Cardiac fibroblast (primary cell): ENCODE results near the gene CSAG1.
"Not testable (repeated sequence)": the region's sequence is repeated elsewhere in the genome, so short reads cannot be mapped to it uniquely, and the experiment has no call there.

Experiments
- DNase-seq, 2 donors: peaks; one replicate each; pipeline versions ENCODE4 v3.0.0 to v3.0.0-alpha.2; 2010; ENCODE audit warnings: low read depth in 2 of 2
- H3K4me3 ChIP-seq, 2 donors: replicated peaks in 1 of 2; 1 replicate in 1 of 2; 2 replicates in 1 of 2; pipeline ENCODE4 v1.5.1; 2011; ENCODE audit warnings: low read depth in 2 of 2, low read length in 2 of 2, mild to moderate bottlenecking in 2 of 2, moderate library complexity in 1 of 2
- CTCF ChIP-seq: IDR thresholded peaks from one replicate; pipeline ENCODE4 v1.5.1; 2011; ENCODE audit warnings: low read depth, mild to moderate bottlenecking, low read length, inconsistent platforms

Gene CSAG1

GRCh38 chrX:152733261-152733975 lies at the start of gene CSAG1, which contains the start of gene MAGEA12:
Gene CSAG1 (minus strand): TSS chrX:152733721. CDS start chrX:152732460, 1,261 bp downstream.
Gene MAGEA12 (plus strand): TSS chrX:152733757. CDS start chrX:152736162, 2,405 bp downstream.
- no peak within 1 kb of the TSS for H3K4me3 ChIP-seq
- DNase-seq, result no peak
- no peak for TF ChIP-seq CTCF

GRCh38 chrX:152769549-152770289 lies 36.2 kb upstream of the CSAG1 start, which contains the start of gene MAGEA6:
Gene MAGEA6 (minus strand): TSS chrX:152769689. CDS start chrX:152767650, 2,039 bp downstream.
- H3K4me3 ChIP-seq, DNase-seq: not testable (repeated sequence)

- not testable (repeated sequence) for DNase-seq, H3K4me3 ChIP-seq
These were observed 33.0 kb upstream of the CSAG1 start for GRCh38 chrX:152766562-152766961.

- not testable (repeated sequence) for DNase-seq, H3K4me3 ChIP-seq
These were observed 28.1 kb upstream of the CSAG1 start for GRCh38 chrX:152761582-152761981.

- not testable (repeated sequence) for DNase-seq
These were observed 26.0 kb upstream of the CSAG1 start for GRCh38 chrX:152759544-152759943.

GRCh38 chrX:152758918-152759317 lies 25.4 kb upstream of the CSAG1 start, which contains the start of gene CSAG3:
Gene CSAG3 (plus strand): TSS chrX:152759218.
- DNase-seq, H3K4me3 ChIP-seq: not testable (repeated sequence)

More at GRCh38 chrX:152759544-152759943, 26.0 kb upstream of the CSAG1 start:
- not testable (repeated sequence) for H3K4me3 ChIP-seq

GRCh38 chrX:152754871-152755270 lies 21.4 kb upstream of the CSAG1 start:
- not testable (repeated sequence) for H3K4me3 ChIP-seq, DNase-seq

- H3K4me3 ChIP-seq, DNase-seq: not testable (repeated sequence)
These were observed 20.4 kb upstream of the CSAG1 start, which contains the start of gene MAGEA2 for GRCh38 chrX:152753686-152754650. Gene MAGEA2 (minus strand): TSS chrX:152753842. CDS start chrX:152751363, 2,479 bp downstream.

GRCh38 chrX:152738560-152738959 lies 5.0 kb upstream of the CSAG1 start:
- H3K4me3 ChIP-seq, result no peak overlapping the region
- TF ChIP-seq CTCF, result no peak
- DNase-seq, result no peak

GRCh38 chrX:152736528-152736927 lies 3.0 kb upstream of the CSAG1 start:
- H3K4me3 ChIP-seq, DNase-seq: not testable (repeated sequence)
